HepG2 (cell line): Measurements from ENCODE around the gene PPIA. TPM values are rescaled to one million over a fixed set of nuclear protein-coding genes. Genes with fewer than 3 reads are reported as not detected.
A peak's percentile ranks its signal among the peaks of the same experiment; 100 is the strongest.

ENCODE experiments used
- ATAC-seq: fragments of 200-7000 bp; cut with Tn5 transposase; 3 replicates; pipeline ENCODE4 v1.9.1; 2020; ENCODE audit warnings: mild to moderate bottlenecking, moderate library complexity
- BruUV-seq: library from RNA; stranded (reverse); fragments of 400-500 nt; replicated peaks from 2 replicates; lab custom pipeline; 2021; lab: Mats Ljungman, UMichigan
- CTCF ChIA-PET: fragments of 300-600 bp; formaldehyde crosslinking; extraction: SDS; loops from one replicate; lab custom pipeline; 2021; ENCODE audit warnings: low total read pairs, inconsistent platforms, low intra/inter-chr PET ratio; lab: Yijun Ruan, JAX
- POLR2A ChIA-PET: fragments of 350-600 bp; sonication (Branson Sonifier 250); formaldehyde crosslinking; loops from one replicate; lab custom pipeline; 2020; ENCODE audit warnings: antibody characterized with exemption, inconsistent platforms; lab: Yijun Ruan, JAX
- DNase-seq: peaks from one replicate; pipeline ENCODE4 v3.0.0-alpha.2; 2015; ENCODE audit warnings: low spot score
- FAIRE-seq: peaks from 3 replicates; lab custom pipeline; 2011; peaks lifted over from hg19 to GRCh38; lab: Jason Lieb, UNC
- H2AFZ ChIP-seq: one replicate; pipeline ENCODE4 v1.6.1; 2011; ENCODE audit warnings: low read length, inconsistent platforms
- H3K27ac ChIP-seq: fragments of 300-600 bp; 3 replicates; pipeline ENCODE4 v1.8.0; 2011; ENCODE audit warnings: mixed run types, mild to moderate bottlenecking, mixed read lengths, low read length, inconsistent platforms; ENCODE audit not compliant: insufficient read depth; ENCODE audit errors: extremely low read length
- H3K27me3 ChIP-seq, 2 experiments: fragments of 200-600 bp in 1 of 2; 2 replicates in 1 of 2; 3 replicates in 1 of 2; pipeline versions ENCODE4 v1.6.0 to v1.8.0; 2011; ENCODE audit warnings: low read length in 2 of 2, mild to moderate bottlenecking in 2 of 2, moderate library complexity in 2 of 2, inconsistent platforms in 1 of 2; ENCODE audit not compliant: insufficient read depth in 2 of 2, control insufficient read depth in 1 of 2
- H3K36me3 ChIP-seq, 2 experiments: fragments of 200-600 bp in 1 of 2; replicated peaks in 1 of 2; 2 replicates in 1 of 2; 3 replicates in 1 of 2; pipeline versions ENCODE4 v1.5.1 to v1.8.0; 2011; ENCODE audit warnings: low read length in 2 of 2, inconsistent platforms in 1 of 2; ENCODE audit not compliant: insufficient read depth in 2 of 2, control insufficient read depth in 1 of 2
- H3K4me1 ChIP-seq: 2 replicates; pipeline ENCODE4 v1.5.1; 2012; ENCODE audit warnings: low read length, inconsistent platforms; ENCODE audit not compliant: insufficient read depth
- H3K4me2 ChIP-seq: 2 replicates; pipeline ENCODE4 v1.6.0; 2011; ENCODE audit warnings: low read depth, low read length, inconsistent platforms
- H3K4me3 ChIP-seq, 3 experiments: fragments of 200-600 bp in 1 of 3; sonication (generic), shearing (Covaris generic) in 1 of 3; replicated peaks in 1 of 3; 2 replicates each; pipeline ENCODE4 v1.5.1; 2011 to 2016; ENCODE audit warnings: low read length in 3 of 3, inconsistent platforms in 2 of 3, low read depth in 2 of 3, mild to moderate bottlenecking in 2 of 3, control low read depth in 1 of 3, mixed read lengths in 1 of 3; ENCODE audit not compliant: insufficient read depth in 1 of 3
- H3K79me2 ChIP-seq: one replicate; pipeline ENCODE4 v1.6.1; 2011; ENCODE audit warnings: low read length, inconsistent platforms; ENCODE audit not compliant: insufficient read depth
- H3K9ac ChIP-seq: 2 replicates; pipeline ENCODE4 v1.6.0; 2011; ENCODE audit warnings: mild to moderate bottlenecking, low read depth, low read length, inconsistent platforms; ENCODE audit not compliant: insufficient read depth
- H3K9me3 ChIP-seq: 2 replicates; pipeline ENCODE4 v1.5.1; 2012; ENCODE audit warnings: mild to moderate bottlenecking, low read length
- H4K20me1 ChIP-seq: 2 replicates; pipeline ENCODE4 v1.6.0; 2011; ENCODE audit warnings: inconsistent platforms, mild to moderate bottlenecking, low read length, moderate library complexity; ENCODE audit not compliant: insufficient read depth
- AGO1 ChIP-seq: fragments of 200-400 bp; formaldehyde crosslinking; IDR thresholded peaks from 2 replicates; pipeline ENCODE4 v1.6.1; 2017; ENCODE audit warnings: mild to moderate bottlenecking, low read depth, low read length, moderate library complexity; ENCODE audit not compliant: poor library complexity, severe bottlenecking
- AKAP8 ChIP-seq: sonication (generic); formaldehyde crosslinking; IDR thresholded peaks from 2 replicates; pipeline ENCODE4 v1.5.1; 2020; ENCODE audit warnings: mild to moderate bottlenecking, missing genetic modification reagents
- KDM1A ChIP-seq: IDR thresholded peaks from 2 replicates; pipeline ENCODE4 v1.6.1; 2016; ENCODE audit warnings: missing compliant biosample characterization
- NONO ChIP-seq, 2 experiments: fragments of 450-650 bp in 1 of 2; sonication (generic) in 1 of 2; formaldehyde crosslinking in 1 of 2; IDR thresholded peaks in 1 of 2; conservative IDR thresholded peaks in 1 of 2; 2 replicates each; pipeline versions ENCODE4 v1.6.1 to v1.8.0; 2017 to 2022; ENCODE audit warnings: mild to moderate bottlenecking in 1 of 2, missing genetic modification reagents in 1 of 2, moderate library complexity in 1 of 2
- POLR2G ChIP-seq: fragments of 200-400 bp; formaldehyde crosslinking; IDR thresholded peaks from 2 replicates; pipeline ENCODE4 v1.6.1; 2018; ENCODE audit warnings: mild to moderate bottlenecking, low read depth, low read length, moderate library complexity
- TBX2 ChIP-seq: sonication (generic); formaldehyde crosslinking; IDR thresholded peaks from 2 replicates; pipeline ENCODE4 v1.5.0; 2020; ENCODE audit warnings: missing genetic modification reagents, mild to moderate bottlenecking, borderline replicate concordance
- ZFX ChIP-seq: sonication (generic); formaldehyde crosslinking; IDR thresholded peaks from 2 replicates; pipeline ENCODE4 v1.4.0; 2020; ENCODE audit warnings: mild to moderate bottlenecking, low read depth, missing genetic modification reagents, moderate library complexity
- ZNF232 ChIP-seq: sonication (generic); formaldehyde crosslinking; IDR thresholded peaks from 2 replicates; pipeline ENCODE4 v1.4.0; 2020; ENCODE audit warnings: missing genetic modification reagents, borderline replicate concordance
- ZNF543 ChIP-seq: sonication (generic); formaldehyde crosslinking; IDR thresholded peaks from 2 replicates; pipeline ENCODE4 v1.4.0; 2020; ENCODE audit warnings: mild to moderate bottlenecking, missing genetic modification reagents
- WGBS: methylation state at CpG from one replicate; pipeline ENCODE4 v1.1.6; 2017; ENCODE audit warnings: low lambda C conversion rate; 5-methylcytosine and 5-hydroxymethylcytosine counted together
- in situ Hi-C: cut with HindIII; loops from 2 replicates; pipeline ENCODE4 v1.10.0; 2017; ENCODE audit warnings: low pct_unique_long_range_greater_than_20kb; ENCODE audit not compliant: extremely low pct_ligation_motif_present
- intact Hi-C: fragments of 100-400 bp; cut with micrococcal nuclease; formaldehyde crosslinking; loops from one replicate; pipeline ENCODE4 v1.10.0; 2022; ENCODE audit not compliant: unreplicated experiment
- polyA plus RNA-seq, 8 experiments: library from polyadenylated mRNA; depleted of rRNA in 3 of 8; stranded (reverse) in 7 of 8; unstranded in 1 of 8; fragments of >200 nt; fragmentation: Illumina TruSeq in 4 of 8; extraction: Trizol in 4 of 8; gene quantifications; 2 replicates each; pipeline versions ENCODE4 v1.2.1 to v1.2.3, GENCODE V29; 2011 to 2016; ENCODE audit warnings: low read depth in 4 of 8, missing spikeins in 1 of 8, mixed read lengths in 1 of 8; ENCODE audit not compliant: insufficient read depth in 1 of 8
- total RNA-seq, 5 experiments: library from RNA; depleted of rRNA; stranded (reverse); fragments of >200 nt; fragmentation: Illumina TruSeq; extraction: Trizol; gene quantifications; 2 replicates each; pipeline ENCODE4 v1.2.3, GENCODE V29; 2016; ENCODE audit warnings: low read depth in 1 of 5
- TF ChIP-seq, protein P1 (sequence below): sonication (generic); formaldehyde crosslinking; IDR thresholded peaks from 2 replicates; pipeline ENCODE4 v1.9.0; 2022; ENCODE audit warnings: missing genetic modification reagents, mild to moderate bottlenecking, borderline replicate concordance
- TF ChIP-seq, protein P2 (sequence below): sonication (generic); formaldehyde crosslinking; IDR thresholded peaks from 2 replicates; pipeline ENCODE4 v1.5.1; 2020; ENCODE audit warnings: mild to moderate bottlenecking, missing genetic modification reagents, moderate library complexity
- TF ChIP-seq, protein P3 (sequence below): sonication (generic); formaldehyde crosslinking; IDR thresholded peaks from 2 replicates; pipeline ENCODE4 v1.8.0; 2022; ENCODE audit warnings: low read depth, missing genetic modification reagents

PPIA gene
- total and polyA plus RNA-seq, 2 of the 13 experiments (the other 11 are each of a cell fraction or from before 2014, with no cell fraction given) = 2,268 to 3,010 TPM

DNA sequence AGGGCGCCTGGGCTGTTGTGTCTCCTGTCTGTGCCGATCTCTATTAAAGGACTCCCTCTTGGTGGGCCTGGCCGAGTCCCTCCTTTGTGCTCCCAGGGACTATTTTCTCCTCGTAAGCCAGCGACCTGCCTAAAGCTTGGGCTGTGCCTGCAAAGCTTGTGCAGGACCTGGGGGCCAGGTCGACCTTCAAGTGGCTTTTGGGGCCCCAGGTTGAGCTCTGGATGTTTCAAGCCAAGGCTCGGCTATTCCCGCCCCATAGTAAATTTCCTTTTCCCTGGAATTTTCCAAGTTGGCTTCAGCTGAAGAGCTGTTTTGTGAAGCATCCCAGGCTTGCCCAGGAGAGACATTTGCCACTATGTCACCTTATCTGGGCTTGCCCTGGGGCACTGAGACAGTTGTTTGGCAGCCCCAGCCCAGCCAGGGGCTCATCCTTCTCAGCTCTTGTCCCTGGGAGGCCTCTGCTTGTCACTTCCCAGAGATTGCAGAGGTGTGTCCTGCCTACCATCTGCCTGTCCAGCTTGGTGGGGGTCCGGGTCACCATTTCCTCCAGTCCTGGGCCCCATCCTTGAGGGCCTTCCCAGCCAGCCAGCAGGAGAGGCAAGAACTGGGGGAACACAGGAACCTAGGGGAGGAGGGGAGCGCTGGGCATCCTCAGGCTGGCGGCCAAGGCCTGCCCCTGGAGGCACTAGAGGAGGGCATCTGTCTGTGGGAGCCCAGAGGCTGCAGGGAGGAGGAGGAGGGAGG, 27.7 kb upstream of the PPIA start (continued):
- 0 out of 2 replicates have a peak, but pooled peaks have one; percentile 5 for TF ChIP-seq TBX2 (CRISPR knock-in tag)
- TF ChIP-seq NONO (IDR thresholded peaks at IDR 0.05) = no peak
- peak; percentile 12; the same call in 1 of the 2 replicates for TF ChIP-seq NONO (CRISPR knock-in tag; conservative IDR thresholded peaks at IDR 0.05)
- TF ChIP-seq, protein P1, sequence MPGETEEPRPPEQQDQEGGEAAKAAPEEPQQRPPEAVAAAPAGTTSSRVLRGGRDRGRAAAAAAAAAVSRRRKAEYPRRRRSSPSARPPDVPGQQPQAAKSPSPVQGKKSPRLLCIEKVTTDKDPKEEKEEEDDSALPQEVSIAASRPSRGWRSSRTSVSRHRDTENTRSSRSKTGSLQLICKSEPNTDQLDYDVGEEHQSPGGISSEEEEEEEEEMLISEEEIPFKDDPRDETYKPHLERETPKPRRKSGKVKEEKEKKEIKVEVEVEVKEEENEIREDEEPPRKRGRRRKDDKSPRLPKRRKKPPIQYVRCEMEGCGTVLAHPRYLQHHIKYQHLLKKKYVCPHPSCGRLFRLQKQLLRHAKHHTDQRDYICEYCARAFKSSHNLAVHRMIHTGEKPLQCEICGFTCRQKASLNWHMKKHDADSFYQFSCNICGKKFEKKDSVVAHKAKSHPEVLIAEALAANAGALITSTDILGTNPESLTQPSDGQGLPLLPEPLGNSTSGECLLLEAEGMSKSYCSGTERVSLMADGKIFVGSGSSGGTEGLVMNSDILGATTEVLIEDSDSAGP (CRISPR knock-in tag) = 0 out of 2 replicates have a peak, but pooled peaks have one; percentile 14
- peak; percentile 68 for TF ChIP-seq AGO1
- no peak for TF ChIP-seq ZNF543 (CRISPR knock-in tag)

DNA sequence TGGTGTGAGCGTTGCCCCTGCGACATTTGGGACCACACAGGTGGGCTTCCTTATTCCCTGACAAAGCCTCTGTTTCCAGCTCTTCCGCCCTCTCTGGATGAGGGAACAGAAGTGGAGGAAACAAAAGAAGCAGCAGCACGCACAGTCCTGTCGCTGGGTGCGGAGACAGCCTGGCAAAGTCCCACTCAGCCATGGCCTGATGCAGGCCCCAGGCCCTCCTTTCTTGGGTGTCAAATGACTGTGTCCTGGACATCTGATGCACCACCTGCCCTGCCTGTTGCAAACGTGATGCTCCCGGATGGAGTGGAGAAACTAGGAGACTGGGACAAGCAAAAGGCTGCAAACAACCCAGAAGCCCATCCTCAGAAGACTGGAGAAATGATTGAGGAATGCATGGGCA, 27.1 kb upstream of the PPIA start:
- H3K4me2 ChIP-seq = no peak overlapping the region
- POLR2A ChIA-PET = interaction anchor here (1.1 kb wide), 1 partner anchor 22 kb away, joined by 4 read pairs; no protein-coding TSS in a partner anchor
- H3K9me3 ChIP-seq = no peaks in the 10 kb centered on the region
- 62% methylated on average over 8 of the region's 8 CpGs for WGBS
- peaks cover 18 to 28% of the 10 kb centered on the region in 2 experiments; a peak in 4 of 5 replicates for H3K36me3 ChIP-seq
- intact Hi-C loops (no loop called here), in situ Hi-C loops (loop anchor here (25.0 kb wide), 1 partner anchor 182 kb away; the partner anchor contains the start of gene TMED4)
- no peak overlapping the region for H2AFZ ChIP-seq
- peaks cover 35% of the 10 kb centered on the region for H3K4me1 ChIP-seq
- TF ChIP-seq KDM1A (CRISPR knock-in tag) (no peak), AKAP8 (0 out of 2 replicates have a peak, but pooled peaks have one; percentile 41), ZFX (CRISPR knock-in tag) (peak; percentile 20; the same call in 1 of the 2 replicates), TBX2 (CRISPR knock-in tag) (0 out of 2 replicates have a peak, but pooled peaks have one; percentile 5), POLR2G (0 out of 2 replicates have a peak, but pooled peaks have one; percentile 35), ZNF232 (CRISPR knock-in tag) (no peak), AGO1 (peak; percentile 69)
- TF ChIP-seq, protein P2, sequence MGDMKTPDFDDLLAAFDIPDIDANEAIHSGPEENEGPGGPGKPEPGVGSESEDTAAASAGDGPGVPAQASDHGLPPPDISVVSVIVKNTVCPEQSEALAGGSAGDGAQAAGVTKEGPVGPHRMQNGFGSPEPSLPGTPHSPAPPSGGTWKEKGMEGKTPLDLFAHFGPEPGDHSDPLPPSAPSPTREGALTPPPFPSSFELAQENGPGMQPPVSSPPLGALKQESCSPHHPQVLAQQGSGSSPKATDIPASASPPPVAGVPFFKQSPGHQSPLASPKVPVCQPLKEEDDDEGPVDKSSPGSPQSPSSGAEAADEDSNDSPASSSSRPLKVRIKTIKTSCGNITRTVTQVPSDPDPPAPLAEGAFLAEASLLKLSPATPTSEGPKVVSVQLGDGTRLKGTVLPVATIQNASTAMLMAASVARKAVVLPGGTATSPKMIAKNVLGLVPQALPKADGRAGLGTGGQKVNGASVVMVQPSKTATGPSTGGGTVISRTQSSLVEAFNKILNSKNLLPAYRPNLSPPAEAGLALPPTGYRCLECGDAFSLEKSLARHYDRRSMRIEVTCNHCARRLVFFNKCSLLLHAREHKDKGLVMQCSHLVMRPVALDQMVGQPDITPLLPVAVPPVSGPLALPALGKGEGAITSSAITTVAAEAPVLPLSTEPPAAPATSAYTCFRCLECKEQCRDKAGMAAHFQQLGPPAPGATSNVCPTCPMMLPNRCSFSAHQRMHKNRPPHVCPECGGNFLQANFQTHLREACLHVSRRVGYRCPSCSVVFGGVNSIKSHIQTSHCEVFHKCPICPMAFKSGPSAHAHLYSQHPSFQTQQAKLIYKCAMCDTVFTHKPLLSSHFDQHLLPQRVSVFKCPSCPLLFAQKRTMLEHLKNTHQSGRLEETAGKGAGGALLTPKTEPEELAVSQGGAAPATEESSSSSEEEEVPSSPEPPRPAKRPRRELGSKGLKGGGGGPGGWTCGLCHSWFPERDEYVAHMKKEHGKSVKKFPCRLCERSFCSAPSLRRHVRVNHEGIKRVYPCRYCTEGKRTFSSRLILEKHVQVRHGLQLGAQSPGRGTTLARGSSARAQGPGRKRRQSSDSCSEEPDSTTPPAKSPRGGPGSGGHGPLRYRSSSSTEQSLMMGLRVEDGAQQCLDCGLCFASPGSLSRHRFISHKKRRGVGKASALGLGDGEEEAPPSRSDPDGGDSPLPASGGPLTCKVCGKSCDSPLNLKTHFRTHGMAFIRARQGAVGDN = peak; percentile 21; the same call in 1 of the 2 replicates
- TF ChIP-seq, protein P3, sequence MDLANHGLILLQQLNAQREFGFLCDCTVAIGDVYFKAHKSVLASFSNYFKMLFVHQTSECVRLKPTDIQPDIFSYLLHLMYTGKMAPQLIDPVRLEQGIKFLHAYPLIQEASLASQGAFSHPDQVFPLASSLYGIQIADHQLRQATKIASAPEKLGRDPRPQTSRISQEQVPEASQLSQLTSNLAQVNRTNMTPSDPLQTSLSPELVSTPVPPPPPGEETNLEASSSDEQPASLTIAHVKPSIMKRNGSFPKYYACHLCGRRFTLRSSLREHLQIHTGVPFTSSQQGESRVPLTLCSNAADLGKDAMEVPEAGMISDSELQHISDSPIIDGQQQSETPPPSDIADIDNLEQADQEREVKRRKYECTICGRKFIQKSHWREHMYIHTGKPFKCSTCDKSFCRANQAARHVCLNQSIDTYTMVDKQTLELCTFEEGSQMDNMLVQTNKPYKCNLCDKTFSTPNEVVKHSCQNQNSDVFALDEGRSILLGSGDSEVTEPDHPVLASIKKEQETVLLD (CRISPR knock-in tag) = no peak
- H3K27me3 ChIP-seq = no peaks in the 10 kb centered on the region
- no peak overlapping the region for H3K9ac ChIP-seq
- H3K27ac ChIP-seq = no peak overlapping the region
- FAIRE-seq = no peak
- H3K4me3 ChIP-seq = no peak overlapping the region
- no peaks in the 10 kb centered on the region for H4K20me1 ChIP-seq
- peak; percentile 8 for ATAC-seq
- no TSS peak for BruUV-seq
- no peak for DNase-seq
- CTCF ChIA-PET = no interaction called here
- H3K79me2 ChIP-seq = no peaks in the 10 kb centered on the region
